Cerebellar cortex (tissue), 1 donor: ENCODE data around the gene WDR48.
A peak's percentile ranks its signal among the peaks of the same experiment; 100 is the strongest.

Experiments used
- DNase-seq: peaks from one replicate; pipeline ENCODE4 v3.0.0-alpha.2; 2015; ENCODE audit warnings: low spot score

WDR48 gene

DNA sequence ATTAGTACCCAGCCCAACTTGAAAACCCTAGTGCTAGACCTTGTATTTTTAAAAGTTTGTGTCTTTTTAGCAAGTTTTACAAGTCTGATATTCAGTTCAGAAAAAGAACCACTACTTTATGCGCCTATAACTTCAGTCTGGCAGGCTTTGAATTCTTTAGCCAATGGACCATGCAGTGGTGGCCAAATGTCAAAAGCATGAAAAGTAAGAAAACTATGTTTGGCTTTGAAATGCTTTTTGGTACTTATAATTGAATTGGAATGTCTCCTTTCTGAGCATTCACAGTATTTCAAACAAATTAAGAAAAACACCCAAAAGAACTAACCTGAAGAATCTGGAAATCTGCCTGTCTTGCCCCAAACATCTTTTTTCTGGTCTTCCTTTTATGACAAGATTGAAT lies 12.8 kb downstream of the WDR48 start:
- DNase-seq = no peak

DNA sequence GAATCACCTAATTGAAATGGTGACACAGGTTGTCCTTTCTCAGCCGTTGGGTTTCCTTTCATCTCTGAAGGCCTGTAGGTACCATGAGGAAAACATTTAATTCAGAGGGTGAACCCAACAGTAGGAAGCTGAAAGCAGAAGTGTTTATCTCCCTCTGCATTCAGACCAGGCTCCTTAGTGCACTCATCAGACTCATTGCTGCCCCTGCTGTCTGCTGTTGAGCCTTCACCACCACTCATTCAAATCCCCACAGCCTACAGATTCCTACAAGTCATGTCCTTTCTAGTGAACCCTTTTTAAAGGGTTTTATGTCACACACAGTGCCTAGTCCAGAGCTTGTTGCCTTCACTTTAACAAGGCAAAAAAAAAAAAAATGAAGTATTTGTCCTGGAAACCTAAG lies 13.4 kb downstream of the WDR48 start:
- peak; percentile 53 for DNase-seq

- DNase-seq = no peak
Measured at GRCh38 chr3:39067286-39067685, 15.5 kb downstream of the WDR48 start.

- DNase-seq = no peak
Measured at GRCh38 chr3:39068556-39068955, 16.7 kb downstream of the WDR48 start.

DNA sequence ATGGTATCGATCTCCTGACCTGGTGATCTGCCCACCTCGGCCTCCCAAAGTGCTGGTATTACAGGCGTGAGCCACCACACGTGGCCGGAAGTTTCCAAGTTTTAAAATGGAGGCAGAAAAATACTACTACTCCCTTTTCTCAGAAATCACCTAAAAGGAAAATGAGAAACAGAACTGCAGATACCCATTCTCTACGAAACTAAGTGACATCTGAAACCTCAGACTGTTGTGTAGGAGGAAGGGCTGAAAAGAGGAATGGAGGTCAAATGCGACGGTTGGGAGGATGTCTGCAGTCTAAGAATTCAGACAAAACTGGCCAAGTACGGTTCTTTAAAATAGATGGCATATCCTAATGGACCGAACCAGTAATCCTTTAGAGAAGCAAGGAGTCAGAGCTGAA lies 24.1 kb downstream of the WDR48 start:
- DNase-seq = no peak

- no peak for DNase-seq
Measured at GRCh38 chr3:39079530-39079929, 27.7 kb downstream of the WDR48 start.

- no peak for DNase-seq
Measured at GRCh38 chr3:39080026-39080425, 28.2 kb downstream of the WDR48 start.

GRCh38 chr3:39082666-39083313 lies 31.0 kb downstream of the WDR48 start:
- no peak for DNase-seq

GRCh38 chr3:39086144-39086543 lies 34.3 kb downstream of the WDR48 start:
- no peak for DNase-seq

DNA sequence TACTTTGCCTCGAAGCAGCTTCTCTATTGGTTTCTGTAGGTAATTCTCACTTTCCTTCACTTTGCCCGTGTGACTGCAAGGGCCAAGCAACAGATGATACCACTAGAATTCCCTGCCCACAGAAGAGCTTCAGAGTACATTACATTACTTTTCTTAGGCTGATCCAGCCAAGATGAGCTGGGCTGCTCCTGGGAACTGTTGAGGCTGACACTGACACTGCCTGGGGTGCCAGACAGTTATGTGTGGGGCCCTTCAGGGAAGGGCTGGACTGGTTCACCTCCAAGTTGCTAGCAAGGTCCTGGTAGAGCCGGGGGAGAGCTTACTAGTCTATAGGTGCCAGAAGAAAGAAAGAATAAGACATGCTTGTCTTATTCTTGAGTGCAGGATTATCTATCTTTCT lies 36.6 kb downstream of the WDR48 start:
- no peak for DNase-seq

GRCh38 chr3:39088889-39089288 lies 37.1 kb downstream of the WDR48 start:
- DNase-seq = no peak

- no peak for DNase-seq
Measured at GRCh38 chr3:39090922-39091321, 39.1 kb downstream of the WDR48 start.

- DNase-seq = no peak
Measured at GRCh38 chr3:39094851-39095677, 43.2 kb downstream of the WDR48 start.

DNA sequence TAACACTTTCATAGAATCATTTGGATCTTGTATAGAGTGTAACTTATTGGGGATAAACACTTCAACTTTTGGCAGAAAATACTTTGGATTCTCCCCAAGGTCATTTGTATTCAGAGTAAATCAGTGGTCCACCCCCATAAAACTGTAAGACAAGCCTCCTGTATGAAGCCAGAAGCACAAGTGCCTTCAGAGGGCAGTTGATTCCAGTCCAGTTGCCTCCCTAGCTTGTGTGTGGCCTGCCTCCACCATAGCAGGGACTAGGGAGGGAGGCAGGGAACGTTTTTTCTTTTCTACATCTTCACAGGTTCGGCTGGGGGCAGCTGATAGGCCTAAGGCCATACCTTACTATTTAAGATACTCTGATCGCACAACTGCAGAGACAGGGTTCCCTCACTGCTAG lies 44.0 kb downstream of the WDR48 start:
- peak; percentile 18 for DNase-seq

- DNase-seq = peak; percentile 28
Measured at GRCh38 chr3:39096775-39097174, 45.0 kb downstream of the WDR48 start.

- DNase-seq = no peak
Measured at GRCh38 chr3:39097716-39098472, 46.1 kb downstream of the WDR48 start.

GRCh38 chr3:39098473-39099000 lies 46.7 kb downstream of the WDR48 start:
- DNase-seq = no peak

DNA sequence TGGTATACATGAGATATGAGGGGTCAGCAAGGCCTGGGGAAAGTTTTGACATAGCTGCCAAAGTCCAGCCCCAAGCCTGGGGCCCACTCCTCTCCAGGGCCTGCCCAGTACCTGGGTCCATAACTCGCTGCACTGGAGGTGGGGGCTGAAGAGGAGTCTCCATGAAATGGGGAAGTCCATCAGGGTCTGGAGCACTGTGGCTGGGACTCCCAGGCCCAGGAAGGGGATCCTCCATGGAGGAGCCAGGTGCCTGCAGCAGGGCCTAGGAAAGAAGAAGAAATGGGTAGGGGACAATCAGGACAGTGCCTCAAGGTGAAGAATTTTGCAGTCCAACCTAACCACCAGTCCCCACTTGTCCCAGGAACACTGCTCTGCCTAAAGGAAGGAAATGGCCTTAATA lies 47.4 kb downstream of the WDR48 start:
- DNase-seq = no peak

GRCh38 chr3:39099738-39100499 lies 48.1 kb downstream of the WDR48 start:
- DNase-seq = no peak

DNA sequence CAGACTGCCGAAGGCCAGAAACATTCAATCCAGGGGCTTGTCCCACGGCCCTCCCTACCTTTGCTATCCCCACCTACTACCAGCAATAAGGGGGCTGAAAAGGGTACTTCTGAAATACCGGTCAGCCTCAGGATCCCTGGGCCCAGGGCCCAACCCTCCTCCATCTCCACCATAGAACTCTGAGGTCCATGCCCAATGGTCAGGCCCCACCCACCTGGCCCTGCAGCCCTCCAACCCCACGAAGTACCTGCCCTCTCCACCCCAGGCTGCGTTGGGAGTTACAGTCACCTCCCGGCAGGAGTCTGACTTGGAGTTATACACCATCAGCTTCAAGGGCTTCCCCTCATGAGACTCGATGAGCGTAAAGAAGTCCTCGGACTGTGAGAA lies 48.7 kb downstream of the WDR48 start:
- DNase-seq = no peak

DNA sequence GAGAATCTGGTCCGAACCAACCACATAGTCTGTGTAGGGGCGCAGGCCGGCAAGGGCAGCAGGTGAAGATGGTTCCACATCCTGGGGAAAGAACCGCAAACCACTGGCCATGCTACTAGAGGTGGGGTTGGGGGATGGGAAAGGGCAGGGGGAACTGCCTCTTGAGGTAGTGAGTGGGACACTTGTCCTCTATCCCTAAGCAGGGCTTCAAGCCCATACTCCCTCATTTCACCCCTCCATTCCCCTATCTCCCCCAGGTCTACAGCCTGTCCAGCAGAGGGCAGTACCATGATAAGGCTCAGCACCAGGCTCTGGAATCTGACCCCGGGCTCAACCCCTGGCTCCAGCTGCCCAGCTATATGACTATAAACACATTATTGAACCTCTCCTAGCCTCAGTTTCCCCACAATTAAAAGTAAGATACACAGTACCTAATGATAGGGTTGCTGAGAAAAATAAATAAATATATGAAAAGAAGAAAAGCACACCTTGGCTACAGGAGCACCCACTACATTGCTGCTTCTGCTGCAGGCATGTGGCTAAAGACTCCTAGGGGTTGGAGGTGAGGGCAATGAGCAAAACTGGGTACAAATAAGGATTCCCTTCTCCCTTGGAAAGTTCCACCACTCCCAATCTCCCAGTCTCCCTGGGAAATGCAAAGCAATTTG lies 49.3 kb downstream of the WDR48 start:
- peak; percentile 34 for DNase-seq
